Activated T-helper 1 cell treated with Interleukin-2 at 50 U/mL for 16 hours (primary cell): Measurements from ENCODE around the gene MS4A7.

ENCODE experiments used
- DNase-seq: peaks from one replicate; pipeline ENCODE4 v3.0.0-alpha.2; 2020; ENCODE audit warnings: low read depth

The MS4A7 gene

DNA sequence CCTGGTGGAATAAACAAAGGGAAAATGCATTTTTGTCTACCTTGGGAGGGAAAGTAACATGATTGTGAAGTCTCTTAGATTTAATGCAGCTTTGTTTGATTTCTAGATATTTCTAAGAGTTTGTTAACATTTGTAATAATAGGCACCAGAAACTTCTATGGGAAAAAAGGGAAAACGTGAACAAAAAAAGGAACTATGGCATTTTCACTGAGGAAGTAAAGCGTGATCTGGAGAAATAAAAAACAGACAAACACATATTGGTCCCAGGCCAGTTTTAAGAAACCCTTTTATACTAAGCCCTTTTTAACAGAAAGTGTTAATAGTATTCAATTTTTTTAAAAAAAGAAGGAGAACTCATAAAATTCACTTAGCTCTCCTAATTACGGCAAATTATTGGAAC lies 6.9 kb upstream of the MS4A7 start:
- no peak for DNase-seq

DNA sequence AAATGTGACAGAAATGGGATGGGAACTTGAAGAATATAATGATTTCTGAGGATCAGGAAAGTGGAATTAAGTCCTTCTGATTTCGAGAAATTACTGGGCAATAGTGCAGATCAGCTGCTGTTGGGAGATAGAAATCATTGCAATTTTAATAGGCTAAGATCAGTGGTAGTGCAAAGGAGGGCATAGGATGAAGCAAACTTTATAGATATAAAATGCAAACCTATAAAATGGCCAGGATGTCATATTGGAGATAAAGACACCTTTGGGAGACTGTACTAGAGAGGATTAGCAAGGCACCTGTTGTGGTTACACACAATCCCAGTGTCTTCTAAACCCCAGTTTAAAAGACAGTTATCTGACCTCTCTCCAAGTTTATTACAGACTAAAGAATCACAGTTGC lies 6.5 kb upstream of the MS4A7 start:
- DNase-seq = no peak

DNA sequence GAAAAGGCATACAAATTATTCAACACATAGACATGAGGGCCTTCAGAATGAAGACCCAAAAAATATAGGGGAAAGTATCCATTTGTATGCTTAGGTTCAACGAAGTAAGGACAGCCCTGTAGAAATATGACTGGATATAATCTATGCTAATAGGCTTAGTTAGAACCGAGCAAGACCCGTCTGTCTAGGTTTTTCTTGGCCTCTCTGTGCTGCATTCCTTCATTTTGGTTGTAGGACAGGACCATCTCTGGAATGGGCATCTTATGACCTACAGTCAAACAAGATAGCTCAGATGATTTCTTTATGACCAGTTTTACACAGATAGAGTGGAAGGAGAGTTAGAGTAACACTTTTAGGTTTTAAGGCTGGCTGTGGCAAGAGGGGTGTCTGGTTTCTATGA lies 5.6 kb upstream of the MS4A7 start:
- DNase-seq = no peak

DNA sequence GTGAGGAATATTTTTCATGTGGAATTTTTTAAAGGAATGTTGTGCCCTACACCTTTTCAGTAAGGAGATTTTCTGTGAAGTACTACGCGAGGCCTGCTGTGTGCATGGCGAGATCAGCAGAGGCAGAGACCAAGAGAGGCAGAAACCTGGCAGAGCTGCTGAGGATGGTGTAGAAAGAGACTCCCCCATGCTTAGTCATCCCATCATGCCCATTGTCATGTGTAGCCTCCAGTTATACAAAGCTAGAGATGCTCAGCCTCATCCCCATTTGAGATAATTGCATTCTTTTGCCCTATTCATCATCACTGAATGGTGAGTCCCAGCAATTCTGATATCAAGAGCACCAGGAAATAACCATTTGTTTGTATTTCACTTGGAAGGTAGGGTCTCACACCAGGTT lies 3.0 kb upstream of the MS4A7 start:
- DNase-seq = no peak

DNA sequence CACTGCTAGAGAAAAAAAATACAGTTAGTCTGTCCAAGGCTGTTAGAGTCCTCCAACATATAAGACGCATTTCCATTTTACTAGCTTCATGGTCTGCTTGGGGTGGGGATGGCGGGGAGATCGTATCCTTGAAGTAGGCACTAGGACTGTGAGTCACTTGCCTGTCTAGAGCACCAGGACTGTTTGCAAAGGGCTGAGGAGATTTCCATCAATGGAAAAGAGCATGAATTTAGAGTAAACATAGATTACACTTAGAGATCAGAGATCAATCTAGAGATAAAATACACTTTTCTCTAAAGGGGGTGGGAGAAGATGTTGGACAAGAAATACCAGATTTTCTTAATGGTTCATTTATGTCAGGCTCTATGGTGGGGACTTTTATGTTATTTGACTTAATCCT lies 1.7 kb upstream of the MS4A7 start:
- DNase-seq = no peak

DNA sequence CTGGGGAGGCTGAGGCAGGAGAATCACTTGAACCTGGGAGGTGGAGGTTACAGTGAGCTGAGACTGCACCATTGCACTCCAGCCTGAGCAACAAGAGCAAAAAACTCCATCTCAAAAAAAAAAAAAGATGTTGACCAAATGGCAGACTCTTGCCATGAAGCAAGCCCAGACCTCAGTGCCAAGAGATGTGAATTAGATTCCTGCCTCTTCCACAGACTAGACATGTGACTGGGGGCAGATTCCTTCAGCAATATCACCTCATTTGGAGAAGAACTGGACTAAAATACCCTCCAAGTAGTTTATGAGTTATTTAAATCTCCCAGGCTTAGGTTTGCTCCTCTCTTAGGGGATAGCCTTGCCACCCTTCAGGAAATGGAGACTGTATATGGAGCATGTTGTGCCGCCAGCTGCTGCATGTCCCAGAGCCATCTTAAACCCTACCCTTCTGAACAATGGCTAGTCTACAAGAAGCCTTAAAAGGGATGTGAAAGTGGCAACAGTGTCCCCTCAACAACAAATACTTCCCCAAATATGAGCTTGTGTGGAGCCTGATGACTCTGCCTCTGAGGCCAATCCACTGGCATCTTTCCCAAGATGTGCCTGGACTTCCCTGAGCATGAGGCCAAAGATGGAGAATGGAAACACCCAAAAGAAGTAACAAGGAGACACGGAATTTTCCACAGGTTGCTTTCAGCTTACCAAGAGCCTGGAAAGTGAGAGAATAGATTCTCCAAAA lies 763 bp upstream of the MS4A7 start:
- DNase-seq = no peak

DNA sequence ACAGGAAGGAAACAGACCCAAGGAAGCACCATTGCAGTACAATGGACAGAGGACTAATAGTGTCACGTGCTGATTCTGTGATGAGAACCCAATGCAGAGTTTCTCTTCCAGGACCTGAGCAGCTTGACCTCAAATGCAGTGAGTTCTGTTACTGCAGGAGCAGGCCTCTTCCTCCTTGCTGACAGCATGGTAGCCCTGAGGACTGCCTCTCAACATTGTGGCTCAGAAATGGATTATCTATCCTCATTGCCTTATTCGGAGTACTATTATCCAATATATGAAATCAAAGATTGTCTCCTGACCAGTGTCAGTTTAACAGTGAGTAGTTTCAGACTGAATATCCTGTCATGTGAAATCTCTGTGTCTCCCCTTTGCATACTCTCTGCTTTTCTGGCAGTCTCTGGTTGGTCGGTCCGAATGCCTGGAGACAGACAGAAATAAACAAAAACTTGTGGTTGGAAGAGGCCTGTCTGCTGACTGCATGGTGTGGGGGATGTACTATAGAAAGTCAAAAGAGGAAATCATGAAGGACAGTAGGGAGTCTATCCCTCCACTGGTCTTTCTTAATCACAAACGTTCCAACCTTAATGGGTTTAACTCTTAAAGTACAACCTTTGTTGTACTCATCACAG lies 11.1 kb downstream of the MS4A7 start:
- DNase-seq = no peak

DNA sequence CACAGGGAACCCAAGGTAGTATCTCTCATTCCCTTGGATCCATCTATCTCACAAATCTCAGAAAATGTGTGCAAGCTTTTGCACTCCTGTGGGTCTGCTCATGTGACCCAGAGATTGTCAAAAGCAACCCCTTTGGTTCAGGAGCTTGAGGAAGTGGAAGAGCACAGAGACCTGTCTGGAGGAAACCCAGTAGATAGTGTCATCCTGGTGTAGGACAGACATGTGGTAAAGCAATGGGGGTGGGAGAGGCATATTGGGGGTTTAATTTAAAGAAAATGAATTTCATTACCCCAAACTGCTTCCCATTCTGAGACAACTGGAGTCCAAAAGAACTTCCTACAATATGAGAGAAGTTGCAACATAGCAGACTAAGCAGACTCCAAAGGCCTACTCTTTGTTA lies 12.1 kb downstream of the MS4A7 start:
- no peak for DNase-seq

DNA sequence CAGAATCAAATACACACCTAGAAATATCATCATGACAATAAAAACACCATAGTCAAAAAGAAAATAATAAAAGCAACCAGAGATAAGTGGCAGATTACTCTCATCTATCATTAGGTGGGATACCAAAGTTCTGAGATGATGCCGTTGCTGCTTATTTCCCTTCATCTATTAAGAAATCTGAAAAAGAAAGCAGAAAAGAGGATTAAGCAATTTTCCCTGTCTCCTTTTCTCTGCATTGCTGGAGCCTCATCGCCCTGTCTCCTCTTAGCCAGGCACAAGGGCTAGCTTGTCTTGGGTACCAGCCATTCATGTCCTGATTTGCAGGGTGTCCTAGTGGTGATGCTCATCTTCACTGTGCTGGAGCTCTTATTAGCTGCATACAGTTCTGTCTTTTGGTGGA lies 14.0 kb downstream of the MS4A7 start:
- DNase-seq = no peak

DNA sequence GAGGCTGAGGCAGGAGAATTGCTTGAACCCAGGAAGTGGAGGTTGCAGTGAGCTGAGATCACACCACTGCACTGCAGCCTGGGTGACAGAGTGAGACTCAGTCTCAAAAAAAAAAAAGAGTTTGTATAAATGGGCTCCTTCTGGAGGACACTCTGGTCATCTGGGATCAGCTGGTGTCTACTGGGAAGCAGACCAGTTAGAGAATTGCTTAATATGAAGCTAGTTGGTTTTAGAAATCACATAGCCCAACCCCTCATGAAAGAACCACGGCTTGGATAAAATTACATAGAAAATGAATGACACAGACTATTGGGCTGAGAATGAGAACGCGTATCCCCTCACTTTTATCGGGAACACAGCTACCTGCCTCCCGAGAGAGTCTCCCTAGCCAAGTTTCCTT lies 14.7 kb downstream of the MS4A7 start:
- DNase-seq = no peak

DNA sequence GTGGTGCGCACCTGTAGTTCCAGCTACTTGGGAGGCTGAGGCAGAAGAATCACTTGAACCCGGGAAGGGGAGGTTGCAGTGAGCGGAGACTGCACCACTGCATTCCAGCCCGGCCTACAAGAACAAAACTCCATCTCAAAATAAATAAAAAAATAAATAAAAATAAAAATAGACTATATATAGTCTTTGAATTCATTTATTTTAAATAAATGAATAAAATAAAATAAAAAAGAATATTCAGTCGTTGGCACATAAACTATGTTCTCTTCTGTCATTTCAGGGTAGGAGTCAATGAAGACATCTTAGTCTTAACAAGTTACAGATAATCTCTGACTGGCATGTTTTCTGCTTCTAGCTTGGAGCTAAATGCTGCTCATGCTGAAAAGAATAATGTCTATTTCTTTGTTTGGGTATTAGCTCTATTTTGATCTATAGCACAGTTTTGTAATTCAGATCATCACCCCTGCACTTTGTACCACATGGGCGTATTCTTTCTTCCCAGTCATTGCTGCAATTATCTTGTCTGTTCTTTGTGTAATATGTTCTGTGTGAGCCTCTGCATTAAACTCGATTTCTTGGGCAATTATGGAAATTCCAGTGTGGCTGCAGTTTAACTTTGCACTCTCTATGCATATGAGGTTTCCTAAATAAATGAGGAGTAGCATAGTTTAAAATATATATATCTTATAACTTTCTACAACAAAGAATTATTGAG lies 16.5 kb downstream of the MS4A7 start:
- DNase-seq = no peak

DNA sequence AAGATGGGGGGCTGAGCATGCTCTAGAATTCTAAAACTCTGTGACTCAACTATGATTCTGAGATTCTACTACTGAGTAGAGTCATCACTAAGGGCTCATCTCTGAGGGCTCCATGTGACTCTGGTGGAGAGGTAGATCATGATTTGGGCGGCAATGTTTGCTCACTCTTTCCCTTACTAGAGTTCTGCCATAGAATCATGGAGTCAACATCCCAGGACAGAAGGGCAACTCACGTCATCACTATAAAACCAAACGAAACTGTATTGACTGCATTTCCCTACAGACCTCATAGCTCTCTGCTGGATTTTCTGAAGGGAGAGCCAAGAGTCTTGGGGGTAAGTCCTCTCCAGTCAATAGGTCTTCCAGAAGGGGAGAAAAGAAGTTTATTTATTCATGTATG lies 18.1 kb downstream of the MS4A7 start, which contains the start of gene MS4A14:
Gene MS4A14 (plus strand): TSS at position 78 of the 400 bp plus-strand sequence. CDS start 120 bp downstream, at position 198.
- DNase-seq = no peak

DNA sequence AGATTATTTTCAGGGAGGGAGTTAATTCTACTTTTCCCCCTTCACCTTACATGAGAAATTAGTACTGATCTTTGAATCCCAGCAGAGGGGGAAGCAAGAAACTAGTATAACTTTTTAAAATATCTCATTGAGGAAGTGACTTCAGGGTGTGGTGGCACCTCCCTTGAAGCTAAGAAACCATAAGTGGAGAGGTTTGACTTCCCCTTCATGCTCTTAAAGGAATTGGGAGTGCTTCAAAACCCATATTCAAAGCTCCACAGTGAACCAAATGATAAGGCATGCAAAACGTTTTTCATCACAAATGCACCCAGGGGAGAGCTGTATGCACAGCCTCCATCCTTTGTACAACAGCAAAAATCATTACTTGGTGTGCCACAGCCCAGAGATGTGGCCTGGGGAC lies 18.5 kb downstream of the MS4A7 start:
- no peak for DNase-seq

DNA sequence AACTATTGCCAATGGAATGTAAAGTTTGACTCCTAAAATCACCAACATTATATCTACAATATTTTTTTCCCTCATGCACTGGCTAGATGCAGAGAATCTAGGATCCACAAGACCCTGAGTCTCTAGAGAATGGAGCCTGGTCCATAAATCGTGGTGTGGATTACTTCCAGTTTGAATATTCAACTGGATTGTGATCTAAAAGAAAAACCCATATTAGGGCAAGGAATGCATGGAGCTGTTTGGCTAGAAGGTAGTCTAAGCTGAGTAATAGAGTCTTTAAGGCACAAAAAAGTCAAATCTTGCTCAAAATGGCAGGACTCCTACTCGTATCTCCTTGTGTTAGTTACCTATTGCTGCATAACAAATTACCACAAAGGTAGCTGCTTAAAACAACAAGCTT lies 41.7 kb downstream of the MS4A7 start:
- DNase-seq = no peak

DNA sequence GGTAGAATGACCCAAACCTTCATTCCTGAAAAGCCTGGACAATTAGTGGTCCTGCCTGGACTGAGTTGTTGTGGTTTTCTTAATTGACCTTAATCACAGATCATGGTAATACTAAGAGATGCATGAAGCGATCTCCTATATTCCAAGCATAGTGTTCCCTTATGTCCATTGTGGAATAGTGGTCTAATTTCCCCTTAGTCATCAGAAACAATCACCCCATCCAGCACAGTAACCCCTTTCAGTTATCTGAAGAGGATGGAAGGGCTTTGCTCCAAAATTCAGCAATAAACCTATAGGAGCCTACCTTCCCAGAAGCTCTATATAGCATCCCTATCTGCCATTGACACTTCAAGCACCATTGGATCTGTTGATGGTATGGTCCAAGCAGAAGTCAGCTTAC lies 44.3 kb downstream of the MS4A7 start:
- no peak for DNase-seq

DNA sequence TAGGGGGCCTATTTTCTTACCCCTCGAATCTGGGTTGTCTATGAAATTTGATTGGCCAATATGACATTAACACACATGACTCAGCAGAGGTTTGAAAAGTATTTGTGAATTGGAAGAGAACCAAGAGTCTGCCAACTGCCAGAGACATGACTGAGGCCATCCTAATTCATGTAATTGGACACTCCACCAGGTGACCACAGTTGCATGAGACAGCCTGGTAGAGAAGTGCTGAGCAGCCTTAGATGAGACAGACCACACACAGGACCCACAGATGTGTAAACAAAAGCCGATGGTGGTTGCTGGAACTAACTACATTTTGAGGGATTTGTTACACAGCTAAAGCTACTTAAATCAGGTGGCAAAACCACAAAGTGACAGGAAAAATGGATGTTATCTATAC lies 50.2 kb downstream of the MS4A7 start:
- DNase-seq = no peak

DNA sequence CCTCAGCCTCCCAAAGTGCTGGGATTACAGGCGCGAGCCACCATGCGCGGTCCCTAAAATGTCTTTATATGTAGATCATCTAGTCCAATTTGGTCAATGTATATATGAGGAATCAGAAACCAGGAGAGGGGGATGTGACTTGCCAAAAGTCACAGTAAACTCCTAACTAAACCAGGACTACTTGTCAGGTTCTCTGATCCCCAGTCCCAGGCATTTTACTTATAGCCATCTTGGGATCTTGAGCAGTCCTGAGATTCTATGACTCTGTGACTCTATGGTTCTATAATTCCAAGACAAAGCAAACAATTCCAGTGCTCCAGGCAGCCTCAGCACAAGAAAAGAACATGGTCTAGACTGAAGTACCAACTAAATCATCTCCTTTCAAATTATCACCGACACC lies 50.9 kb downstream of the MS4A7 start, which contains the start of gene MS4A5:
Gene MS4A5 (plus strand): TSS at position 301 of the 400 bp plus-strand sequence. CDS start 103 bp downstream, outside the sequence.
- no peak for DNase-seq

DNA sequence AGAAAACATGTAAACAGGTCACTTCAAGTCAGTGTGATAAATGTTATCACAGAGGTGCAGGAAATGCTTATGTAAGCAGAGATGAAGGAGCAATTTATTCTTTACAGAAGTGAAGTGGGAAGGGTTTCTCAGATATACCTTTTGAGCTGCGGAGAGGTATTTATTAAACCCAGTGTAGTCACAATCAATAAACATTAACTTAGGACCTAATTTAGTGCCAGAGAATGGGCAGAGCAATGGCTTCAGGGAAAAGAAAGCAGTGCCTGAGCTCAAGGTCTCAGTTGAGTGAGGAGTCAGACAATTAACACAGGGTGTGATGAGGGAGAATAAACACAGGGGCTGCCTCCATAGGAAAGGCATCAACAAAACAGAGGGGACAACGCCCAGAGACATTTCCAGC lies 52.9 kb downstream of the MS4A7 start:
- no peak for DNase-seq

DNA sequence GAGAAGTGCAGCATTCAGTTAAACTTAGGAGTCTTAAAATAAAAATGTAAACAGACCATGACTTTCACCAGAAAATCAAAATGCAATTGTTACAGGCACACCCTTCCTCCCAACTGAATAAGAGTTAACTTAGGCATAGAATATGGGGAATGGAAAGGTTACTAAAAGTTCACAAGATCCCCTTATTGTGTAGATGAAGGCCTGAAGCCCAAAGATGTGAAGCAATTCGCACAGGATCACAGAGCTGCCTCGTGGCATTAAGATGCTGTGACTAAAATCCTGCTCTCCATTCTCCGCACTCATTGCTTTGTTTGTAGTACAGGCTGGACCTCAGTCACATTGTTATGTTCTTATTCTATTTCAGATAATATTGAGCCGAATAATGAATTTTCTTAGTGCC lies 55.1 kb downstream of the MS4A7 start:
- DNase-seq = no peak
